ENCODE measurements around the gene TMEM184A. TPM values are rescaled to one million over a fixed set of nuclear protein-coding genes. Genes with fewer than 3 reads are reported as not detected.
"Not testable (repeated sequence)": the region's sequence is repeated elsewhere in the genome, so short reads cannot be mapped to it uniquely, and the experiment has no call there.

Gene TMEM184A
- total and polyA plus RNA-seq, 4 experiments from 2014 or later = not detected

GRCh38 chr7:1583241-1583930 lies 27.4 kb upstream of the TMEM184A start:
- H3K9me3 ChIP-seq (ENCODE audit: control insufficient read depth in 1 of 2, low read length in 2 of 2); DNase-seq; intact Hi-C loops (cut with micrococcal nuclease); H3K9me3 Mint-ChIP-seq; H3K36me3 Mint-ChIP-seq; POLR2A ChIA-PET (ENCODE audit: partially characterized antibody); H3K27me3 Mint-ChIP-seq; H3K36me3 ChIP-seq (ENCODE audit: insufficient read depth, low read length); H3K27ac Mint-ChIP-seq; CTCF ChIA-PET (ENCODE audit: partially characterized antibody); H3K4me3 Mint-ChIP-seq; H3K4me3 ChIP-seq (ENCODE audit: low read length in 2 of 2); H3K27ac ChIP-seq (ENCODE audit: low read depth, low read length); H3K27me3 ChIP-seq (ENCODE audit: insufficient read depth, low read length); H3K4me1 ChIP-seq (ENCODE audit: insufficient read depth, low read length): not testable (repeated sequence)
- peaks cover 10 to 15% (median 12%) of the 10 kb centered on the region in 4 donors for H3K4me1 Mint-ChIP-seq

DNA sequence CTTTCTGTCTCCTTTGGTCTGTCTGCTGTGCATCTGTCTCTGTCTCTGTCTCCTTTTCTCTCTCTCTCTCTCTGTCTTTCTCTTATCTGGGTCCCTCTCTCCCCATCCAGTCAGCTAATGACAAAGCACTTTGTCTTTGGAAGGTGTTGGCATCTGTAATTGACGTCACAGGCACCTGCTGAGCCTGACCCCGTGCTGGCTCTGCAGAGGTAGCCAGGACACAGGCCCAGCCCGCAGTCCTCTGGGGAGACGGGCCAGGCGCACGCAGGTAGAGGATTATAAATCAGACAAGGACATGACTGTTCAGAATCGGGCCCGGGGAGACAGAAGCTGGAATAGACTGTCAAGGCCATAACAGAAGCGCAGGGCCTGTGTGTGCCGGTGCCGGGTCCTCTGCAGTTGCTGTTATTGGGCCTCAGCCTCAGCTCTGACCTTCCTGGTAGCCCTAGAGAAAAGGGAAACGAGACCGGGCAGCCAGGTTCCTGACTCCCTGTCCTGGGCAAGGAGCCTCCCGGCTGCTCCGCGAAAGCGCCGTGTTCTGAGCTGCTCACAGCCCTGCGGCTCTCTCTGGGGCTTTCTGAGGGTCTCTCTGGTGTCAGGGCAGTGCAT lies 24.5 kb upstream of the TMEM184A start:
- no peak overlapping the region for H3K27ac ChIP-seq (ENCODE audit: low read depth, low read length)
- intact Hi-C loops (cut with micrococcal nuclease) = no loop called here
- no peaks in the 10 kb centered on the region for H3K36me3 Mint-ChIP-seq
- H3K4me3 ChIP-seq (ENCODE audit: low read length in 2 of 2) = no peak overlapping the region
- ChIA-PET POLR2A (ENCODE audit: partially characterized antibody) (no interaction called here), CTCF (ENCODE audit: partially characterized antibody) (interaction anchor here (1.6 to 1.7 kb wide), 3 partner anchors 768 to 888 kb away, joined by 4 to 11 read pairs (median 4); no protein-coding TSS in a partner anchor)
- no peaks in the 10 kb centered on the region for H3K36me3 ChIP-seq (ENCODE audit: insufficient read depth, low read length)
- DNase-seq = no peak
- H3K9me3 Mint-ChIP-seq = no peaks in the 10 kb centered on the region
- no peak overlapping the region for H3K27ac Mint-ChIP-seq
- H3K4me1 Mint-ChIP-seq = peaks cover 10 to 16% (median 12%) of the 10 kb centered on the region in 4 donors
- H3K4me3 Mint-ChIP-seq = no peak overlapping the region
- H3K27me3 ChIP-seq (ENCODE audit: insufficient read depth, low read length) = no peaks in the 10 kb centered on the region
- H3K27me3 Mint-ChIP-seq = no peaks in the 10 kb centered on the region
- peaks cover 7% of the 10 kb centered on the region for H3K4me1 ChIP-seq (ENCODE audit: insufficient read depth, low read length)
- no peaks in the 10 kb centered on the region for H3K9me3 ChIP-seq (ENCODE audit: control insufficient read depth in 1 of 2, low read length in 2 of 2)

- Mint-ChIP-seq H3K4me1 (peaks cover 10 to 16% (median 12%) of the 10 kb centered on the region in 4 donors), H3K4me3 (peak overlapping the region in 1 of 8 donors; percentile 21), H3K27ac (peak overlapping the region in 3 of 7 donors; percentile 51 to 84 (median 72)), H3K27me3 (no peaks in the 10 kb centered on the region), H3K9me3 (no peaks in the 10 kb centered on the region), H3K36me3 (no peaks in the 10 kb centered on the region)
- Histone ChIP-seq H3K9me3 (ENCODE audit: control insufficient read depth in 1 of 2, low read length in 2 of 2) (no peaks in the 10 kb centered on the region), H3K4me1 (ENCODE audit: insufficient read depth, low read length) (peaks cover 7% of the 10 kb centered on the region), H3K27me3 (ENCODE audit: insufficient read depth, low read length) (no peaks in the 10 kb centered on the region), H3K4me3 (ENCODE audit: low read length in 2 of 2) (no peak overlapping the region), H3K27ac (ENCODE audit: low read depth, low read length) (no peak overlapping the region), H3K36me3 (ENCODE audit: insufficient read depth, low read length) (no peaks in the 10 kb centered on the region)
- peak; percentile 54 to 63 (median 58) for DNase-seq
- CTCF ChIA-PET (ENCODE audit: partially characterized antibody) = interaction anchor here (0.9 to 1.7 kb wide), 8 partner anchors 9 to 889 kb away, joined by 3 to 8 read pairs (median 4); partner anchors contain the start of gene PSMG3
- POLR2A ChIA-PET (ENCODE audit: partially characterized antibody) = interaction anchor here (0.9 kb wide), 1 partner anchor 10 kb away, joined by 4 read pairs; the partner anchor contains the start of gene PSMG3
- intact Hi-C loops (cut with micrococcal nuclease) = loop anchor here (1.0 to 10.0 kb wide), 4 partner anchors 769 to 1135 kb away; no protein-coding TSS in a partner anchor
Measured at GRCh38 chr7:1579481-1580421, 23.7 kb upstream of the TMEM184A start.

DNA sequence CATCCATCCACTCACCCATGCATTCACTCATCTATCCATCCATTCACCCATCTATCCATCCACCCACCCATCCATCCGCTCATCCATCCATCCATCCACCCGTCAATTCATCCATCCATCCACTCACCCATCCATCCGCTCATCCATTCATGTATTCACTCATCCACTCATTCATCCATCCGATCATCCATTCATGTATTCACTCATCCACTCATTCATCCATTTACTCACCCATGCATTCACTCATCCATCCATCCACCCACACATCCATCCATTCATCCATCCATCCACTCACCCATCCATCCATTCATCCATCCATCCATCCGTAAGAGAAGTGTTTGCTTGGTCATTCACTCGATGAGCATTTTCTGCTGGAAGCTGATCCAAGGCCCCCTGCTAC lies 22.5 kb upstream of the TMEM184A start:
- Mint-ChIP-seq H3K9me3 (no peaks in the 10 kb centered on the region), H3K27ac (peak overlapping the region in 1 of 7 donors; percentile 7), H3K4me3 (no peak overlapping the region), H3K4me1 (peaks cover 10 to 16% (median 12%) of the 10 kb centered on the region in 4 donors), H3K36me3 (no peaks in the 10 kb centered on the region), H3K27me3 (no peaks in the 10 kb centered on the region)
- DNase-seq = no peak
- no peak overlapping the region for H3K4me3 ChIP-seq (ENCODE audit: low read length in 2 of 2)
- no peaks in the 10 kb centered on the region for H3K36me3 ChIP-seq (ENCODE audit: insufficient read depth, low read length)
- intact Hi-C loops (cut with micrococcal nuclease) = loop anchor here (2.0 to 10.0 kb wide), 2 partner anchors 786 to 1136 kb away; no protein-coding TSS in a partner anchor
- no peaks in the 10 kb centered on the region for H3K27me3 ChIP-seq (ENCODE audit: insufficient read depth, low read length)
- CTCF ChIA-PET (ENCODE audit: partially characterized antibody) = interaction anchor here (0.6 to 1.4 kb wide), 9 partner anchors 8 to 890 kb away, joined by 3 to 8 read pairs (median 3); partner anchors contain the start of gene PSMG3
- H3K4me1 ChIP-seq (ENCODE audit: insufficient read depth, low read length) = peaks cover 7% of the 10 kb centered on the region
- POLR2A ChIA-PET (ENCODE audit: partially characterized antibody) = interaction anchor here (0.9 kb wide), 1 partner anchor 8 kb away, joined by 4 read pairs; the partner anchor contains the start of gene PSMG3
- no peaks in the 10 kb centered on the region for H3K9me3 ChIP-seq (ENCODE audit: control insufficient read depth in 1 of 2, low read length in 2 of 2)
- H3K27ac ChIP-seq (ENCODE audit: low read depth, low read length) = no peak overlapping the region

- Histone ChIP-seq H3K4me1 (ENCODE audit: insufficient read depth, low read length) (peaks cover 7% of the 10 kb centered on the region), H3K36me3 (ENCODE audit: insufficient read depth, low read length) (no peaks in the 10 kb centered on the region), H3K27ac (ENCODE audit: low read depth, low read length) (no peak overlapping the region), H3K4me3 (ENCODE audit: low read length in 2 of 2) (no peak overlapping the region), H3K9me3 (ENCODE audit: control insufficient read depth in 1 of 2, low read length in 2 of 2) (no peaks in the 10 kb centered on the region), H3K27me3 (ENCODE audit: insufficient read depth, low read length) (no peaks in the 10 kb centered on the region)
- POLR2A ChIA-PET (ENCODE audit: partially characterized antibody) = no interaction called here
- Mint-ChIP-seq H3K27me3 (no peaks in the 10 kb centered on the region), H3K27ac (no peak overlapping the region), H3K9me3 (no peaks in the 10 kb centered on the region), H3K36me3 (no peaks in the 10 kb centered on the region), H3K4me1 (peaks cover 13 to 23% (median 15%) of the 10 kb centered on the region in 4 donors), H3K4me3 (no peak overlapping the region)
- DNase-seq = no peak
- intact Hi-C loops (cut with micrococcal nuclease) = loop anchor here (10.0 kb wide), 1 partner anchor 1138 kb away; no protein-coding TSS in a partner anchor
- CTCF ChIA-PET (ENCODE audit: partially characterized antibody) = interaction anchor here (1.2 kb wide), 1 partner anchor 771 kb away, joined by 4 read pairs; no protein-coding TSS in a partner anchor
Measured at GRCh38 chr7:1576521-1577253, 20.7 kb upstream of the TMEM184A start.

- Mint-ChIP-seq H3K27me3 (no peaks in the 10 kb centered on the region), H3K27ac (no peak overlapping the region), H3K36me3 (peaks cover 0 to 2% of the 10 kb centered on the region in 2 donors), H3K4me3 (no peak overlapping the region), H3K9me3 (no peaks in the 10 kb centered on the region), H3K4me1 (peaks cover 17 to 32% (median 20%) of the 10 kb centered on the region in 4 donors)
- ChIA-PET POLR2A (ENCODE audit: partially characterized antibody) (no interaction called here), CTCF (ENCODE audit: partially characterized antibody) (interaction anchor here (1.2 kb wide), 1 partner anchor 772 kb away, joined by 4 read pairs; no protein-coding TSS in a partner anchor)
- intact Hi-C loops (cut with micrococcal nuclease) = loop anchor here (10.0 kb wide), 1 partner anchor 1139 kb away; no protein-coding TSS in a partner anchor
- DNase-seq = no peak
- Histone ChIP-seq H3K27me3 (ENCODE audit: insufficient read depth, low read length) (no peaks in the 10 kb centered on the region), H3K4me3 (ENCODE audit: low read length in 2 of 2) (no peak overlapping the region), H3K4me1 (ENCODE audit: insufficient read depth, low read length) (peaks cover 16% of the 10 kb centered on the region), H3K9me3 (ENCODE audit: control insufficient read depth in 1 of 2, low read length in 2 of 2) (no peaks in the 10 kb centered on the region), H3K27ac (ENCODE audit: low read depth, low read length) (no peak overlapping the region), H3K36me3 (ENCODE audit: insufficient read depth, low read length) (no peaks in the 10 kb centered on the region)
Measured at GRCh38 chr7:1575809-1576208, 19.8 kb upstream of the TMEM184A start.

Data from CD4-positive, alpha-beta memory T cell (primary cell).